Neural cell (in vitro differentiated cells): ENCODE data around the gene MTARC1.

Source experiments
- EP300 ChIP-seq: fragments of 450-650 bp; conservative IDR thresholded peaks from 2 replicates; pipeline ENCODE4 v1.6.1; 2014; ENCODE audit warnings: antibody characterized with exemption, mild to moderate bottlenecking, moderate library complexity; ENCODE audit not compliant: poor library complexity, severe bottlenecking
- EZH2 ChIP-seq: fragments of 200-600, 300-800 bp; shearing (Covaris generic), sonication (generic); IDR thresholded peaks from 2 replicates; pipeline ENCODE4 v1.6.1; 2014; ENCODE audit warnings: antibody characterized with exemption, low read length, borderline replicate concordance, mild to moderate bottlenecking; ENCODE audit not compliant: insufficient read depth, poor library complexity, severe bottlenecking
- MXI1 ChIP-seq: fragments of 450-650 bp; conservative IDR thresholded peaks from 2 replicates; pipeline ENCODE4 v1.6.1; 2014; ENCODE audit warnings: antibody characterized with exemption, mild to moderate bottlenecking; ENCODE audit not compliant: poor library complexity, severe bottlenecking
- POLR2AphosphoS5 ChIP-seq: IDR thresholded peaks from 2 replicates; pipeline ENCODE4 v1.6.1; 2012
- RAD21 ChIP-seq: fragments of 450-650 bp; conservative IDR thresholded peaks from 2 replicates; pipeline ENCODE4 v1.6.1; 2014; ENCODE audit warnings: antibody characterized with exemption, mild to moderate bottlenecking, moderate library complexity
- SMC3 ChIP-seq: fragments of 450-650 bp; conservative IDR thresholded peaks from 2 replicates; pipeline ENCODE4 v1.6.1; 2014; ENCODE audit warnings: antibody characterized with exemption, mild to moderate bottlenecking, moderate library complexity; ENCODE audit not compliant: poor library complexity
- TAF1 ChIP-seq: IDR thresholded peaks from 2 replicates; pipeline ENCODE4 v1.6.1; 2012; ENCODE audit warnings: low read depth
- TF ChIP-seq, protein P1 (sequence below): fragments of 450-650 bp; IDR thresholded peaks from 2 replicates; pipeline ENCODE4 v1.5.1; 2014; ENCODE audit warnings: antibody characterized with exemption, mild to moderate bottlenecking, moderate library complexity; ENCODE audit not compliant: poor library complexity, severe bottlenecking
- TF ChIP-seq, protein P2 (sequence below): IDR thresholded peaks from 2 replicates; pipeline ENCODE4 v1.6.1; 2012; ENCODE audit warnings: borderline replicate concordance

DNA sequence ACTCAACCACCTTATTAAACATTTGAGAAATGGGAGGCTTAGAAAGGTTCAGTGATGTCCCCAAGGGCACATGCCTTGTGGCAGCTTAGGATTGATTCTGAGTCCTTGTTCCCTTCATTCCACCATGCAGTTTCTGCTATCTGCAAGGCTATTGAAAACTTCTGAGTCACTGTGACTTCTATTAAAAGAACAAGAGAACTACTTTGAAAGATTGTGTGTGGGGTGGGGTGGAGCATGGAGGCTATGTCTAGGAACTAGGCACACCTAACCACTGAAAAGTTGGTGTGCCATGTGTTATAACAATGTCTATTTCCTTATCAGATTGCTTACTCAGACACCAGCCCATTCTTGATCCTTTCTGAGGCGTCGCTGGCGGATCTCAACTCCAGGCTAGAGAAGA, 10.8 kb downstream of the MTARC1 start:
- TF ChIP-seq, protein P1, sequence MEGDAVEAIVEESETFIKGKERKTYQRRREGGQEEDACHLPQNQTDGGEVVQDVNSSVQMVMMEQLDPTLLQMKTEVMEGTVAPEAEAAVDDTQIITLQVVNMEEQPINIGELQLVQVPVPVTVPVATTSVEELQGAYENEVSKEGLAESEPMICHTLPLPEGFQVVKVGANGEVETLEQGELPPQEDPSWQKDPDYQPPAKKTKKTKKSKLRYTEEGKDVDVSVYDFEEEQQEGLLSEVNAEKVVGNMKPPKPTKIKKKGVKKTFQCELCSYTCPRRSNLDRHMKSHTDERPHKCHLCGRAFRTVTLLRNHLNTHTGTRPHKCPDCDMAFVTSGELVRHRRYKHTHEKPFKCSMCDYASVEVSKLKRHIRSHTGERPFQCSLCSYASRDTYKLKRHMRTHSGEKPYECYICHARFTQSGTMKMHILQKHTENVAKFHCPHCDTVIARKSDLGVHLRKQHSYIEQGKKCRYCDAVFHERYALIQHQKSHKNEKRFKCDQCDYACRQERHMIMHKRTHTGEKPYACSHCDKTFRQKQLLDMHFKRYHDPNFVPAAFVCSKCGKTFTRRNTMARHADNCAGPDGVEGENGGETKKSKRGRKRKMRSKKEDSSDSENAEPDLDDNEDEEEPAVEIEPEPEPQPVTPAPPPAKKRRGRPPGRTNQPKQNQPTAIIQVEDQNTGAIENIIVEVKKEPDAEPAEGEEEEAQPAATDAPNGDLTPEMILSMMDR: no peak
- TF ChIP-seq RAD21 (no peak), EZH2 (no peak), POLR2AphosphoS5 (no peak), MXI1 (no peak), TAF1 (no peak), SMC3 (no peak), EP300 (no peak)
- TF ChIP-seq, protein P2, sequence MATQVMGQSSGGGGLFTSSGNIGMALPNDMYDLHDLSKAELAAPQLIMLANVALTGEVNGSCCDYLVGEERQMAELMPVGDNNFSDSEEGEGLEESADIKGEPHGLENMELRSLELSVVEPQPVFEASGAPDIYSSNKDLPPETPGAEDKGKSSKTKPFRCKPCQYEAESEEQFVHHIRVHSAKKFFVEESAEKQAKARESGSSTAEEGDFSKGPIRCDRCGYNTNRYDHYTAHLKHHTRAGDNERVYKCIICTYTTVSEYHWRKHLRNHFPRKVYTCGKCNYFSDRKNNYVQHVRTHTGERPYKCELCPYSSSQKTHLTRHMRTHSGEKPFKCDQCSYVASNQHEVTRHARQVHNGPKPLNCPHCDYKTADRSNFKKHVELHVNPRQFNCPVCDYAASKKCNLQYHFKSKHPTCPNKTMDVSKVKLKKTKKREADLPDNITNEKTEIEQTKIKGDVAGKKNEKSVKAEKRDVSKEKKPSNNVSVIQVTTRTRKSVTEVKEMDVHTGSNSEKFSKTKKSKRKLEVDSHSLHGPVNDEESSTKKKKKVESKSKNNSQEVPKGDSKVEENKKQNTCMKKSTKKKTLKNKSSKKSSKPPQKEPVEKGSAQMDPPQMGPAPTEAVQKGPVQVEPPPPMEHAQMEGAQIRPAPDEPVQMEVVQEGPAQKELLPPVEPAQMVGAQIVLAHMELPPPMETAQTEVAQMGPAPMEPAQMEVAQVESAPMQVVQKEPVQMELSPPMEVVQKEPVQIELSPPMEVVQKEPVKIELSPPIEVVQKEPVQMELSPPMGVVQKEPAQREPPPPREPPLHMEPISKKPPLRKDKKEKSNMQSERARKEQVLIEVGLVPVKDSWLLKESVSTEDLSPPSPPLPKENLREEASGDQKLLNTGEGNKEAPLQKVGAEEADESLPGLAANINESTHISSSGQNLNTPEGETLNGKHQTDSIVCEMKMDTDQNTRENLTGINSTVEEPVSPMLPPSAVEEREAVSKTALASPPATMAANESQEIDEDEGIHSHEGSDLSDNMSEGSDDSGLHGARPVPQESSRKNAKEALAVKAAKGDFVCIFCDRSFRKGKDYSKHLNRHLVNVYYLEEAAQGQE: no peak
